Ramos (cell line): ENCODE results near the gene PFDN2.
"Not testable (repeated sequence)": the region's sequence is repeated elsewhere in the genome, so short reads cannot be mapped to it uniquely, and the experiment has no call there.

Source experiments
- in situ Hi-C: fragments of 300-500 bp; cut with MboI; formaldehyde crosslinking; loops from one replicate; pipeline ENCODE4 v1.14.3; 2022; ENCODE audit warnings: low sequenced_read_pairs; ENCODE audit not compliant: unreplicated experiment

Gene PFDN2

GRCh38 chr1:161139766-161140165 is 21.9 kb upstream of the PFDN2 start:
- in situ Hi-C loops = no loop called here

- in situ Hi-C loops = no loop called here
Measured at GRCh38 chr1:161138431-161138830, 20.6 kb upstream of the PFDN2 start.

- in situ Hi-C loops = no loop called here
Measured at GRCh38 chr1:161137881-161138280, 20.0 kb upstream of the PFDN2 start.

- in situ Hi-C loops = no loop called here
Measured at GRCh38 chr1:161133220-161133740, 15.4 kb upstream of the PFDN2 start.

- in situ Hi-C loops = no loop called here
Measured at GRCh38 chr1:161132410-161133219, 14.8 kb upstream of the PFDN2 start, which contains the start of gene DEDD. TSS of gene DEDD (minus strand) at chr1:161132667. CDS start at chr1:161124462, 8,205 bp downstream.

- in situ Hi-C loops = no loop called here
Measured at GRCh38 chr1:161131523-161132409, 13.9 kb upstream of the PFDN2 start.

- in situ Hi-C loops = no loop called here
Measured at GRCh38 chr1:161130266-161130665, 12.4 kb upstream of the PFDN2 start.

- in situ Hi-C loops = no loop called here
Measured at GRCh38 chr1:161128591-161129420, 11.0 kb upstream of the PFDN2 start.

- in situ Hi-C loops = no loop called here
Measured at GRCh38 chr1:161127649-161128048, 9.8 kb upstream of the PFDN2 start.

GRCh38 chr1:161122967-161123366 is 5.1 kb upstream of the PFDN2 start:
- in situ Hi-C loops = no loop called here

GRCh38 chr1:161121834-161122233 is 4.0 kb upstream of the PFDN2 start:
- in situ Hi-C loops = no loop called here

- in situ Hi-C loops = no loop called here
Measured at GRCh38 chr1:161121042-161121650, 3.3 kb upstream of the PFDN2 start.

- in situ Hi-C loops = no loop called here
Measured at GRCh38 chr1:161119092-161119903, 1.5 kb upstream of the PFDN2 start.

- in situ Hi-C loops = not testable (repeated sequence)
Measured at GRCh38 chr1:161115961-161116360, 1.9 kb downstream of the PFDN2 start.

GRCh38 chr1:161115132-161115711 is 2.6 kb downstream of the PFDN2 start:
- in situ Hi-C loops = no loop called here

- in situ Hi-C loops = no loop called here
Measured at GRCh38 chr1:161114556-161114955, 3.3 kb downstream of the PFDN2 start.

- in situ Hi-C loops = no loop called here
Measured at GRCh38 chr1:161113915-161114314, 3.9 kb downstream of the PFDN2 start.

- in situ Hi-C loops = no loop called here
Measured at GRCh38 chr1:161111527-161111926, 6.3 kb downstream of the PFDN2 start.
